GM18520 (cell line): ENCODE data around the gene SLC25A36.
"Not testable (repeated sequence)": the region's sequence is repeated elsewhere in the genome, so short reads cannot be mapped to it uniquely, and the experiment has no call there.

Experiments used
- ATAC-seq: cut with Tn5 transposase; IDR thresholded peaks from one replicate; pipeline ENCODE4 v1.9.1; 2021; ENCODE audit not compliant: unreplicated experiment

SLC25A36 gene

DNA sequence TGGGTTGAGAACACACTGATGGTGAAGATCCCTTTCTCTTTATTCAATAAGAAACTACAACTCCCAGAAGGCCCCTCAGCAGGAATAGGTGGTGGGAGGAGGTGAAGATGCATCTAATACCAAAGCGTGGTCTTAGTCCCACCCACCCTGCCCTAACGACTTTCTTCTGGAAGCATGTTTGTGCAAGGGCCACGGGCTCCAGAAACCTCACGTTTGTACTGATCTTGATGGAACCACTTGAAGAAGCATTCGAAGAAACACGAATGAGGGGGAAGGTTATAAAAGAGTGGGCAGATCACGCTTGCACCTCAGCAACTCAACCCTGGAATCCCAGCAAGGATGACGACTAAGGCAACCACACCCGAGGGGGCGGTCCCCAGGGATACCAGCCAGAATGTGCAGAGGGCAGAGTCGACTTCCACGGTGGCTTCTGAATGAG is 10.6 kb upstream of the SLC25A36 start:
- ATAC-seq = no peak

- ATAC-seq = no peak
Measured at GRCh38 chr3:140931801-140932200, 9.8 kb upstream of the SLC25A36 start.

DNA sequence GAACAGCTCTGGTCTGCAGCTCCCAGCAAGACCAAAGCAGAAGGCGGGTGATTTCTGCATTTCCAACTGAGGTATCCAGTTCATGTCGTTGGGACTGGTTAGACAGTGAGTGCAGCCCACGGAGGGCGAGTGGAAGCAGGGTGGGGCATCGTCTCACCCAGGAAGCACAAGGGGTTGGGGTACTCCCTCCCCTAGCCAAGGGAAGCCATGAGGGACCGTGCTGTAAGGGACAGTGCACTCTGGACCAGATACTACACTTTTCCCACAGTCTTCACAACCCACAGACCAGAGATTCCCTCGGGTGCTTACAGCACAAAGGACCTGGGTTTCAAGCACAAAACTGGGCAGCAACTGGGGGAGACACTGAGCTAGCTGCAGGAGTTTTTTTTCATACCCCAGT is 8.5 kb upstream of the SLC25A36 start:
- no peak for ATAC-seq

- ATAC-seq = no peak
Measured at GRCh38 chr3:140933552-140933951, 8.1 kb upstream of the SLC25A36 start.

- not testable (repeated sequence) for ATAC-seq
Measured at GRCh38 chr3:140939305-140939704, 2.3 kb upstream of the SLC25A36 start.

DNA sequence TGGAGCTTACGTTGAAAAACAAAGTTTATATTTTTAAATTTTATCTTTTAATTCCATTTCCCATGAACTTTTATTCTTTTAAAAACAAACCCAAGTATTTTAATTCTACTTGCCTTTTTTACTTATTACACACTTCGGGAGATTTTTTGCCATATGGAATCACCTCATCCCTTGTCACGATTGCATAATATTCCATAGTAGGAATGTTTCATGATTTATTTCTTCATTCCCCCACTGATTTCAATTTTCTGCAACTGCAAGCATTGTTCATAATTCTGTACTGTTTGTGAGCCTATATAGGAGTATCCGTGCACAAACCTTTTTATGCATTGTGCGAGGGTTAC is 574 bp upstream of the SLC25A36 start:
- no peak for ATAC-seq

DNA sequence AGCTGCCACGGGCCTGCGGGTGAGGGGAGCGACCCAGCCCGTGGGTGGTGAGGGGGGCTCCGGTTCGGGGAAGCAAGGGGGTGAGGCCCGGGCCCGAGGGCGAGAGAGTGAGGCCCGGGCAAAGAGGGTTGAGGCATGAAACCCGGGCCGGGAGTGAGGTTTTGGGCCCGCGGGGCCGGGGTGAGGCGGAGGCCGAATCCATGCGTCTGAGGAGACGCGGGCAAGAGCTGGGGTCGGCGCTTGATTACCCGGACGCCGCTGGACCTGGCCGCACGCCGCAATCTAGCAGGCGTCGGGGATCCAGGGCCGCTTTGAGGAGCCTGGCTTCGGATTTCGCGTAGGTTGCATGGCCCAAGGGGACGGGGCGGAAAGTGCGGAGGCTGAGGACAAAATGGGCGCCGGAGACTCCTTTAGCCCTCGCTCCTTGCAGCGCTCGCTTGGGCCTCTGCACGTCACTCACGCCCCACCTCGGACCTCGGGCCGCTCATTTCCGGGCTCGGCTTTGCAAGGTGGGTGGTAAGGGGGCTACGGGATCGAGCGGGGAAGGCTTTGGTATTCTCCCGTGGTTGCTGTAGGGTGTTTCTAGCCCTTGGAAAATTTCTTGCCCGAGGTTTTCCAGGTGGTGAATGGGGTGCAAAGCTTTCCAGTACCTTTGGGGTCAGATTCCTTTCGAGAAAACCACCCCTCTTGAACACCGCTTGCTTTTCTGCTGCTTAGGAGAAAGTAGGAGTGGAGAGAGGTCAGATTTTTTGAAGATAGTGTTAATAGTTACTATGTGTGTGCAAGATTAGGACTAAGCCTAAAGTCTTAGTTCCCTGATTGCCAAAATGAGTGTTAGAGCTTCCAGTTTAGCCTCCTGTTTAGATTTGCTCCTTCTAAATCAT is 827 bp downstream of the SLC25A36 start:
- no peak for ATAC-seq

DNA sequence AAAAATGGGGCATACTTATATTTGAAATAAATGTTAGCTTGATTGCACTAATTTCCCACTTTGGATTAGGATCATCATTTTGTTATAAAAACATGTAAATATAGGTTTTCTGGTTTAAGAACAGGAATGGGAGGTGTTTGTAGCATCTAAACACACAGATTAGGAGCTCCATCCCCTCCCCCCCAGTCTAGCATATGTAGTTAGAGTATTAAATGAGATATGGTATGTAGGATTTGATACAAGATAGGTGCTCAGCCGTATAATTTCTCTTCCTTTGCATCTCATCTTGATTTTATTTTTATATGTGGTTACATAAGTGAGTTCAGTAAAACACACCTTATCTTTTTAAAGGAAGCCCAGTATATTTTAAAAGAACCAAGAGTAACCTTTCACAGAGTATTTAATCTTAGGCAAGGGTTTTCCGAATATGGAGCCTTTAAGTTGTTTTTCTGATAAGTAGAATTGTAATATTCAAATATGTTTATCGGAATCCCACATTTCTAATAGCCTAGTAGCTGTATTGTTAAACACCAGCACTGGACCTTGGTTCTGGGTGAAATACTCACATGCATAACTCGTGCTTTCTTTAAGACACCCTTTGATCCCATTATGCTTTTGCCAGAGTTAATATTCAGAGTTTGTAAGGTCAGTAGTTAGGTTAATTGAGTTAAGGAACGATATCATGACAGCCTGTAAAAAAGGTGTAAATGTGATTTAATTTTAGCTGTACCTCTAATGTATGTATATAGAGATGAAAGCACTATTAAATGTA is 2.3 kb downstream of the SLC25A36 start:
- ATAC-seq = no peak

DNA sequence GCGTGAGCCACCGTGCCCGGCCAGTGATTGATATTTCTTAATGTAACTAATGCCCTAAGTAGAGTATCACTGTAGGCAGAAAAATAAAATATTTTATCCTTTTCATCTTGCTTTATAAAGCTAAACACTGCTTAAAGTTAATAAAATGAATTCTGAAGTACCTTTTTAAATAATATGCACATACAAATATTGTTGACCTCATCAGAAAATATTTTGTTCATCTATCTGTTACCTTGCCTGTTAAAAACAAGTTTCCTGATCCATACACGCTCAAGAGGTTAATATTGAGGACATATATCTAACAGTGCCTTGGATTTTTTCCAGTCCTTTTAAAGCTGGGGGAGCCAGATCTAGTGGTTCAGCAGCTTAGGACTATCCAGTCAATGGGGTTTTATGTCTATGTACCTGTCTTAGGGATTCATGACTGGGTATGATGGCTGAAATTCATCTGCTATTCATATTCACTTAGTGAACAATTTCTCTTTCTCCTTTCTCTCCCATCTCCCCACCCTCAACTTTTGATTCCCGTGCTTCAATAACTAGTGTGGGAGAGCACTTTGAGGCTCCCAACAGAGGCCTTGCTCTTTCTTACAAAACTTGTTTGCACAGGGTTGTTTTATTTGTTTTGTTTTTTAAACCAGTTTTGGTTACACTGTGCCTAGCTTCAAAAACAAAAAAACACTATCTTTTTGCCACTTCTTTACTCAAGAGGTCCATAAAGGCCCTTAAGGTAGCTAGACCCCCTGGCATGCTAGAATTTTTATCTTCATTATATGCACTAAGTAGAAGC is 7.0 kb downstream of the SLC25A36 start:
- ATAC-seq = no peak

- ATAC-seq = no peak
Measured at GRCh38 chr3:140950144-140950543, 8.5 kb downstream of the SLC25A36 start.

- no peak for ATAC-seq
Measured at GRCh38 chr3:140950863-140951262, 9.2 kb downstream of the SLC25A36 start.

DNA sequence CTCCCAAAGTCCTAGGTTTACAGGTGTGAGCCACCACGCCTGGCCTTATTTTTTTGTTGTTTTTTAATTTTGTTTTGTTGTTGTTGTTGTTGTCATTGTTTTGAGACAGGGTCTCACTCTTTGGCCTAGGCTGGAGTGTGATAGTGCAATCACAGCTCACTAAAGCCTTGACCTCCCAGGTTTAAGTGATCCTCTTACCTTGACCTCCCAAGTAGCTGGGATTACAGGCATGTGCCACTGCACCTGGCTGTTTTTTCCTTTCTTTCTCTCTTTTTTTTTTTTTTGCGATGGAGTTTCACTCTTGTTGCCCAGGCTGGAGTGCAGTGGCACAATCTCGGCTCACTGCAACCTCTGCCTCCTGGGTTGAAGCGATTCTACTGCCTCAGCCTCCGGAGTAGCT is 10.1 kb downstream of the SLC25A36 start:
- ATAC-seq = not testable (repeated sequence)

DNA sequence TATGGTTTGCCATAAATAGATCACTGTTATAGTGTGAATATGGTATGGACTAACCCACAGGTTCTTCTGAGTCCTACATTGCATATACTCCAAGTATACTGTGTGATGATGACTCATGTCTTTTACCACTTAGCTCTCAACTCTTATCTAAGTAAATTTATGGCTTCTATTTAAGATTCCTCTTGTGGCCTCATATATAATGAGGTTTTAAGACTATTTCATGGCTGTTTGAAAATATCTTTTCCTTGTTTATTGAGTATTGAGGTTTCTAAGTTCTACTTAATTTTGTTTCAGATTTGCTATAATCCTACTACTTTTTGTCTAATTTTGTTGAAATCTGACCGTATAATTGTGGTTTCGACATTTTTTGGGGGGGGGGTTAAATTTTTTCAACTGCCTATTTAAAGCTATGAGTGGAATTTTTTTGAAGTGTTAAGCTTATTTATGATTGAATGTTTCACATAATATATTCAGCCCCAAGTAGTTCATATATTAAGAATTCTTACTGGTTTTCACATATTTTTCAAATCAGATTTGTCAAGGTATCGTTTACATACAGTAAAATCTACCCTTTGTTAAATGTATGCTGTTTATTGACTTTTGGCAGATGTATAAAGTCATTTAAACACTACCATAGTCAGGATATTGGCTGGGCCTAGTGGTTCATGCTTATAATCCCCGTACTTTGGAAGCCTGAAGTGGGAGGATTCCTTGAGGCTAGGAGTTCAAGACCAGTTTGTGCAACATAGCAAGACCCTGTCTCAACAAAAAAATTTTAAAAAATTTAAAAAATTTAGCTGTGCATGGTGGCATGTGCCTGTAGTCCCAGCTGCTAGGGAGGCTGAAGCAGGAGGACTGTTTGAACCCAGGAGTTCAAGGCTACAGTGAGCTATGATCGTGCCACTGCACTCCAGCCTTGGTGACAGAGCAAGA is 11.7 kb downstream of the SLC25A36 start:
- no peak for ATAC-seq

GRCh38 chr3:140954576-140954975 is 12.9 kb downstream of the SLC25A36 start:
- no peak for ATAC-seq

DNA sequence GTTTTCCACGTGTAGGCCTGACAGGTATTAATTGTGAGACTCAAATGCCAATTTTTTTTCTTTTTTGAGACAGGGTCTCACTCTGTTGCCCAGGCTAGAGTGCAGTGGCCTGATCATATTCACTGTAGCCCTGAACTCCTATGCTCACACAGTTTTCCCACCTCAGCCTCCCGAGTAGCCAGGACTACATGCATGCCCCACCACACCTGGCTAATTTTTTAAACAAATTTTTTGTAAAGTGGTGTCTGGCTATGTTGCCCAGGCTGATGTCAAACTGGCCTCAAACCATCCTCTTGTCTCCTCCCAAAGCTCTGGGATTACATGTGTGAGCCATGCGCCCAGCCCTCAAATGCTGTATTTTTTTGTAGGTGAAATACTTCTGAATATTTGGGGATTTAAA is 14.0 kb downstream of the SLC25A36 start:
- no peak for ATAC-seq

DNA sequence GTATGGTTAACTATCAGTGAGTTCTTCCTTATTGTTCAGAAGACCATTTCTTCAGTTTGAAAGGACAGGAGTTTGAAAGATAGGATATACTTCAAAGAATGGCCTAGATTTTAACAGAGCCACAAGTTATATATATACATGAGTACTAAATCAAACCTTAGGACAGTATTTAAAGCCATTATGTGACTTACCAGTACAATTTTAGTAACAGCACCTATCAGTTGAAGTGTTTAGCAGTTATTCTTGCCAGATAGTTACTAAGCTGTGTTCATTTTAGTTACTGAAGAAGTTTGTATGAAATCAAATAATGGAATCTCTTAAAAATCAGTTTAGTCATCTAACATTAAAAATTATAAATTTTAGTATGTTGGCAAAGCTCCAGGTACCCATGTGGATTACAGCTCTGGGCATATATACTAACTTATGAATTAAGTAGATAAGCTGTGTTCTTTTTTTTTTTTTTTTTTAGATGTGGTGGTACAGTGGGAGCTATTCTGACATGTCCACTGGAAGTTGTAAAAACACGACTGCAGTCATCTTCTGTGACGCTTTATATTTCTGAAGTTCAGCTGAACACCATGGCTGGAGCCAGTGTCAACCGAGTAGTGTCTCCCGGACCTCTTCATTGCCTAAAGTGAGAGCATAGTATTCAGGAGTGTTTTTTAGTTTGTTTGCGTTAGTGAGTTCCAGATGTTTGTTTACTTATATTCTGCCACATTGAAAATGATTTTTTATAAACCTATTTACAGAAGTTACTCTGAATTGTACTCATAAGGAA is 14.6 kb downstream of the SLC25A36 start:
- ATAC-seq = no peak

DNA sequence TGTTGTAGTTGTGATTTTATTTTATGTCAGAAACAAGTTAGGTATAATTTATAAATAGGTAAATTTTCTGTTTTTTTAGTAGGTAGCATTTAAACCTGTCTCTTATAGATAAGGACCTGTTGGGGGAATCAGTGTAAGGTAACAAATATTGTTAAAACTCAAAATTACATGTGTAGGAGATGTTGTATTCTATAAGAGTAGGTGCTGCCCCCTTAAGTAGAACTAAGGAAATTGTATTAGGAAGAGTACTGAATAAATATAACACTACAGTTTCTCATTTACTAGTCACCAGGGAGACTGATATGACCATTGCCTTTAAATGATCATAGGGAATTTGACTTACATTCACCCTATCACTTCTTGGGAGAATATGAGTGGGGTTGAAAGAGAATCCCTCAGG is 31.2 kb downstream of the SLC25A36 start:
- no peak for ATAC-seq

GRCh38 chr3:140974900-140975299 is 33.3 kb downstream of the SLC25A36 start:
- ATAC-seq = no peak

GRCh38 chr3:140980663-140981062 is 39.0 kb downstream of the SLC25A36 start:
- ATAC-seq = no peak

DNA sequence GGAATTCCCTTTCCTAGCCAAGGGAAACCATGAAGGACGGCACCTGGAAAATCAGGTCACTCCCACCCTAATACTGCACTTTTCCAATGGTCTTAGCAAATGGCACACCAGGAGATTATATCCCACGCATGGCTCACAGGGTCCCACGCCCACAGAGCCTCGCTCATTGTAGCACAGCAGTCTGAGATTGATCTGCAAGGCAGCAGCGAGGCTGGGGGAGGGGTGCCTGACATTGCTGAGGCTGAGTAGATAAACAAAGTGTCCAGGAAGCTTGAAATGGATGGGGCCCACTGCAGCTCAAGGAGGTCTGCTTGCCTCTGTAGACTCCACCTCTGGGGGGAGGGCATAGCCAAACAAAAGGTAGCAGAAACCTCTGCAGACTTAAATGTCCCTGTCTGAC is 46.2 kb downstream of the SLC25A36 start:
- ATAC-seq = not testable (repeated sequence)
